PC-3 (cell line): ENCODE results near the gene MOV10.

ENCODE experiments used
- EZH2 ChIP-seq: fragments of 300-600 bp; sonication (generic); IDR thresholded peaks from one replicate; pipeline ENCODE4 v1.6.1; 2017; ENCODE audit warnings: antibody characterized with exemption, mild to moderate bottlenecking, low read length; ENCODE audit not compliant: unreplicated experiment
- EZH2phosphoT487 ChIP-seq: fragments of 300-600 bp; sonication (generic); IDR thresholded peaks from 2 replicates; pipeline ENCODE4 v1.6.1; 2018; ENCODE audit warnings: mild to moderate bottlenecking, antibody characterized with exemption, low read length, borderline replicate concordance
- TF ChIP-seq, protein P1 (sequence below): fragments of 300-600 bp; sonication (generic); conservative IDR thresholded peaks from 2 replicates; pipeline ENCODE4 v1.5.1; 2017; ENCODE audit warnings: antibody characterized with exemption, low read depth, mild to moderate bottlenecking, low read length

DNA sequence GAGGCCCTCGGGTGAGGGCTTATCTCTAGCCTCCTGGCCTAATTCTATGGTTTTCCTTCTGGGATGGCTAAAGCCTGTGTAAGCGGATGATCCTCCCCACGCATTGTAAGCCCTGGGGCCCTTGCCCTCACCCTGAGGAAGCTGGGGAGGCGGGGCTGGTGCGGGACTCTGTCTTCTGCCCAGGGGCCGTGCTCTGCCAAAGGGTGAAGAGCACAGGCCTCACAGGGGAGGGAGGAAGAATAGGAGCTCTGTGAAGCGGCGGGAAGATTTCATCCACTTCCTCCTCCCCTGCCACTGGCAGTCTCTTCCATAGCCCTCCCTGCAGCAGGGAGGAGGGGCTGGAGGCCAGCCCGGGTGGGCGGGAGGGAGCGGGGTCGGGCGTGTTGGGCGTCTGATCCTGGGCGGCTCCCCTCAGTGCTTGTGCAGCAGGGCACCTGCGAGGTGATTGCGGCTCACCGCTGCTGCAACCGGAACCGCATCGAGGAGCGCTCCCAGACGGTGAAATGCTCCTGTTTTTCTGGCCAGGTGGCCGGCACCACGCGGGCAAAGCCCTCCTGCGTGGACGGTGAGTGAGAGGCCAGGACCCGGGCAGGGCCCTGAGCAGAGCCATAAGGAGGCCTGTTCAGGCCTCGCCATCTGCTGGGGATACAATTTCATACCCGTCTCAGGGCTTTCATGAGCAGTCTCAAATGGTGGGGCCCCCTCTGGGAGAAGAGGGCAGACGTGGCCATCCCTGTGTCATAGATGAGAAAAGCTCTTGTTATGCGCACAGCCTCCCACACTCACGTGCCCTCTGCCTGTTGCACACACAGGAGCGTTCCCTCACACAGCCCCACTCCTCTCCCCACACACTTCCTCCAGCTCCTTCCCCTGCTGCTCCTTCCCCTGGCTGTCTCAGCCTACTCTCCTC is 48.4 kb downstream of the MOV10 start:
- TF ChIP-seq EZH2phosphoT487 (no peak), EZH2 (no peak)
- TF ChIP-seq, protein P1, sequence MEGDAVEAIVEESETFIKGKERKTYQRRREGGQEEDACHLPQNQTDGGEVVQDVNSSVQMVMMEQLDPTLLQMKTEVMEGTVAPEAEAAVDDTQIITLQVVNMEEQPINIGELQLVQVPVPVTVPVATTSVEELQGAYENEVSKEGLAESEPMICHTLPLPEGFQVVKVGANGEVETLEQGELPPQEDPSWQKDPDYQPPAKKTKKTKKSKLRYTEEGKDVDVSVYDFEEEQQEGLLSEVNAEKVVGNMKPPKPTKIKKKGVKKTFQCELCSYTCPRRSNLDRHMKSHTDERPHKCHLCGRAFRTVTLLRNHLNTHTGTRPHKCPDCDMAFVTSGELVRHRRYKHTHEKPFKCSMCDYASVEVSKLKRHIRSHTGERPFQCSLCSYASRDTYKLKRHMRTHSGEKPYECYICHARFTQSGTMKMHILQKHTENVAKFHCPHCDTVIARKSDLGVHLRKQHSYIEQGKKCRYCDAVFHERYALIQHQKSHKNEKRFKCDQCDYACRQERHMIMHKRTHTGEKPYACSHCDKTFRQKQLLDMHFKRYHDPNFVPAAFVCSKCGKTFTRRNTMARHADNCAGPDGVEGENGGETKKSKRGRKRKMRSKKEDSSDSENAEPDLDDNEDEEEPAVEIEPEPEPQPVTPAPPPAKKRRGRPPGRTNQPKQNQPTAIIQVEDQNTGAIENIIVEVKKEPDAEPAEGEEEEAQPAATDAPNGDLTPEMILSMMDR: no peak
